GM18505 (cell line): ENCODE data around the gene HSD3B2.

Experiments used
- ATAC-seq: cut with Tn5 transposase; IDR thresholded peaks from one replicate; pipeline ENCODE4 v1.9.1; 2021; ENCODE audit not compliant: unreplicated experiment
- POLR2A ChIP-seq: IDR thresholded peaks from 4 replicates; pipeline ENCODE4 v1.6.1; 2011; ENCODE audit warnings: borderline replicate concordance; ENCODE audit not compliant: insufficient read depth, insufficient read length; ENCODE audit errors: extremely low read depth

HSD3B2 gene

DNA sequence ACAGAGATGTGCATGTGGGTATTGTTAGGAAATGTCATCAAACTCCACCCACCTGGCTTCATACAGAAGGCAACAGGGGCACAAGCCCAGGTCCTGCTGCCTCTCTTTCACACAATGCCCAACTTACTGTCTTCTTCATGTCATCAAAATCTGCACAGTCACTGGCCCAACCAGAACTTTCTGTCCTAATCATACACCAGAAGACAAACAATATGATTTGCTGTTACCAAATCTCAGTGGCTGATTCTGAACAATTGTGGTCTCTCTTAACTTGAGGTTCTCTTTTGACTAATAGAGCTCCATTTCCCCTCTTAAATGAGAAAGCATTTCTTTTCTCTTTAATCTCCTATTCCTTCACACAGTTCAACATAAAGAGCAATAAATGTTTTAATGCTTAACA is 7.7 kb downstream of the HSD3B2 start:
- TF ChIP-seq POLR2A: no peak
- ATAC-seq: no peak

- no peak for TF ChIP-seq POLR2A
- no peak for ATAC-seq
These were observed 14.0 kb downstream of the HSD3B2 start for GRCh38 chr1:119428991-119429390.

GRCh38 chr1:119429687-119430086 is 14.7 kb downstream of the HSD3B2 start:
- TF ChIP-seq POLR2A: no peak
- no peak for ATAC-seq

- no peak for ATAC-seq
These were observed 15.5 kb downstream of the HSD3B2 start for GRCh38 chr1:119430486-119430885.

DNA sequence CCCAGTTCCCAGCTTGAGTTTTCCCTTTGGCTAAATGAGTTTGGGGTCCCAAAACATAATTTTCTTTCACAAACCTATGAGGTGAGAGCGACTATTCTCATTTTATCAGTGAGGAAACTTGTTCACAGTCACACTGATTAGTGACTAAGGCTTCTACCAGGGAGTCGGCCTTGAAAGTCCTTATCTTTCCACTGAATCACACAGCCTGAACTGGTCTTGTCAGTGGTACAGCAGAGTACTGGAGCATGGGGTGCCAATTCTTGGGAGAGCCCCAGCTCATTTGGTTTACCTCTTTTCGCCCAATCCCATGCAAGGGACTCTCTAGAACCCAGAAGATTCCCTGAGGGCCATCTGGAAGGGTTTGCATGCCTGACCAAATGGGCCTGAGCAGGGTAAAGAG is 16.9 kb downstream of the HSD3B2 start:
- no peak for ATAC-seq
- TF ChIP-seq POLR2A: no peak

More at GRCh38 chr1:119430486-119430885, 15.5 kb downstream of the HSD3B2 start:
- no peak for TF ChIP-seq POLR2A

GRCh38 chr1:119435052-119435451 is 20.1 kb downstream of the HSD3B2 start:
- TF ChIP-seq POLR2A: no peak
- no peak for ATAC-seq

DNA sequence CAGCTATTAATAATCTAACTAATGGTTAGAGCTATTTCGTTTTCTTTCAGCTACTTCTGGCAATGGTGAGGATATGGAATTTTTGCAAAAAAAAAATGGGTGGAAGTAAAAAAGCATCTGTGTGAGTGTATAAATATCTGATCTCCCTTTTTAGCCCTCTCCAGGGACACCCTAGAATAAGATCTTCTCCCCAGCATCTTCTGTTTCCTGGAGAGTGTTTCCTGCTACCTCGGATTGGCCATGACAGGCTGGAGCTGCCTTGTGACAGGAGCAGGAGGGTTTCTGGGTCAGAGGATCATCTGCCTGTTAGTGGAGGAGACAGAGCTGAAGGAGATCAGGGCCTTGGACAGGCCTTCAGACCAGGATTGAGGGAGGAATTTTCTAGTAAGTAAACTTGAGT is 23.8 kb downstream of the HSD3B2 start:
- no peak for ATAC-seq
- TF ChIP-seq POLR2A: no peak

DNA sequence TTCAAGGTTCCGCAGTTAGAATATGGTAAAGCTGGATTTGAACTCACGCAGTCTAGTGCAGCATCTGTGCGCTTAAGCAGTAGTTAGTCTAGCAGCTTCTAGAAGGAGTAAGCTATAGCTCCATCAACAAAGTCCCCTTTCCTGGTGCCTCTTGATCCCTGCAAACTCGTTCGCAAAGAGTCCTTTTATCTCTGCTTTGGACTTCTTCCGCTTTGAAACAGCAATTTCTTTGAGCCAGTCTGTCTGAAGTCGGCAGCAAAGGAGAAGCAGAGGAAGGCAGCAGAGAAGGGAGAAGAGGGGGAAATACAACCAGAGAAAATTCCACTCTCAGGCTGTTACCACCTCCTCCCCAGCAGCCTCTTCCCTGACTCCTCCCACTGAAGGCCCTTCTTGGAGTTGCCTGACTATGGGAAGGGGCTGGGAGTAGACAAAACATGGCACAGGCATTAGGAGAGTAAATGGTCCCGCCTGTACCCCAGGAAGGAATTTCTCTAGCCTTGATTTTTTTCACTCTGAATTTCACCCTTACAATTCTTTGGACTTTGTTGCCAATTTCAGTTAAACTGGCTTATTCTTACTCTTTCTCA is 25.9 kb downstream of the HSD3B2 start:
- TF ChIP-seq POLR2A: no peak
- ATAC-seq: no peak

DNA sequence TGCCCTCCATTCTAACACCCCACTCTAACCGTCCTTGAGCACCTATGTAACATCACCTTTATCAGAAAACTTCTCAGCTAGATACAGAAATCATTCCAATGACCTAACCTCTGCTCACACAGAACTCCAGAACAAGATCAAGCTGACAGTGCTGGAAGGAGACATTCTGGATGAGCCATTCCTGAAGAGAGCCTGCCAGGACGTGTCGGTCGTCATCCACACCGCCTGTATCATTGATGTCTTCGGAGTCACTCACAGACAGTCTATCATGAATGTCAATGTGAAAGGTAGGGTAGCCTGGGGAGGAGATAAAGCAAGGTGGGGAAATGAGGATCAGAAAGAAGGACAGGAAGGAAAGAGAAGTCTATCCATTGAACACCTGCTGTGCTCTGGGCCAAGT is 27.8 kb downstream of the HSD3B2 start:
- no peak for ATAC-seq

GRCh38 chr1:119446321-119446720 is 31.4 kb downstream of the HSD3B2 start:
- ATAC-seq: no peak
- TF ChIP-seq POLR2A: no peak

More for the DNA sequence above, 27.8 kb downstream of the HSD3B2 start:
- TF ChIP-seq POLR2A: no peak

GRCh38 chr1:119447344-119448126 is 32.6 kb downstream of the HSD3B2 start:
- no peak for TF ChIP-seq POLR2A
- ATAC-seq: no peak

- no peak for TF ChIP-seq POLR2A
- no peak for ATAC-seq
These were observed 33.2 kb downstream of the HSD3B2 start for GRCh38 chr1:119448127-119448511.

- no peak for ATAC-seq
- TF ChIP-seq POLR2A: no peak
These were observed 35.0 kb downstream of the HSD3B2 start for GRCh38 chr1:119449971-119450370.

GRCh38 chr1:119451158-119451557 is 36.2 kb downstream of the HSD3B2 start:
- TF ChIP-seq POLR2A: no peak
- ATAC-seq: no peak
